MCF 10A (cell line): ENCODE results near the gene TTLL13. TPM values are rescaled to one million over a fixed set of nuclear protein-coding genes. Genes with fewer than 3 reads are reported as not detected.
"Not testable (repeated sequence)": the region's sequence is repeated elsewhere in the genome, so short reads cannot be mapped to it uniquely, and the experiment has no call there.

Experiments used
- BruUV-seq: library from RNA; stranded (reverse); fragments of 400-500 nt; replicated peaks from 2 replicates; lab custom pipeline; 2021; lab: Mats Ljungman, UMichigan
- CTCF ChIA-PET: fragments of 300-600 bp; sonication (Branson Sonifier 250); formaldehyde crosslinking; extraction: SDS; loops from one replicate; lab custom pipeline; 2021; ENCODE audit warnings: antibody characterized with exemption, inconsistent platforms; lab: Yijun Ruan, JAX
- POLR2A ChIA-PET: fragments of 300-600, 350-650 bp; sonication (Branson Sonifier 250); formaldehyde crosslinking; extraction: SDS; loops from one replicate; lab custom pipeline; 2020; ENCODE audit warnings: antibody characterized with exemption, inconsistent platforms; lab: Yijun Ruan, JAX
- DNase-seq: peaks from one replicate; pipeline ENCODE4 v3.0.0-alpha.2; 2018; ENCODE audit not compliant: unreplicated experiment
- H3K27ac Mint-ChIP-seq: one replicate; pipeline ENCODE4 v1.8.0; 2022; ENCODE audit warnings: mild to moderate bottlenecking, low read depth, mixed read lengths; ENCODE audit not compliant: unreplicated experiment
- H3K27me3 Mint-ChIP-seq: one replicate; pipeline ENCODE4 v1.8.0; 2022; ENCODE audit warnings: mixed read lengths; ENCODE audit not compliant: insufficient read depth, unreplicated experiment
- H3K36me3 Mint-ChIP-seq: one replicate; pipeline ENCODE4 v1.8.0; 2022; ENCODE audit warnings: mild to moderate bottlenecking, moderate library complexity, mixed read lengths; ENCODE audit not compliant: insufficient read depth, unreplicated experiment
- H3K4me1 Mint-ChIP-seq: one replicate; pipeline ENCODE4 v1.8.0; 2022; ENCODE audit warnings: mixed read lengths; ENCODE audit not compliant: insufficient read depth, unreplicated experiment
- H3K4me3 Mint-ChIP-seq: one replicate; pipeline ENCODE4 v1.8.0; 2022; ENCODE audit warnings: mild to moderate bottlenecking, moderate library complexity, mixed read lengths; ENCODE audit not compliant: unreplicated experiment
- H3K9me3 Mint-ChIP-seq: one replicate; pipeline ENCODE4 v1.8.0; 2022; ENCODE audit warnings: mixed read lengths; ENCODE audit not compliant: unreplicated experiment
- CTCF ChIP-seq: fragments of 200-600 bp; IDR thresholded peaks from one replicate; pipeline ENCODE4 v1.8.0; 2022; ENCODE audit warnings: antibody characterized with exemption, mild to moderate bottlenecking; ENCODE audit not compliant: unreplicated experiment
- intact Hi-C: fragments of 100-400 bp; cut with micrococcal nuclease; formaldehyde crosslinking; loops from 2 replicates; pipeline ENCODE4 v1.14.1; 2022
- total RNA-seq: library from RNA; stranded (reverse); gene quantifications from 2 replicates; pipeline ENCODE4 v1.2.3, GENCODE V29; 2022

The TTLL13 gene
- total RNA-seq, 1 experiment from 2014 or later: not detected

- BruUV-seq, H3K27me3 Mint-ChIP-seq, H3K9me3 Mint-ChIP-seq, intact Hi-C loops, DNase-seq, H3K27ac Mint-ChIP-seq, POLR2A ChIA-PET, H3K4me3 Mint-ChIP-seq, H3K4me1 Mint-ChIP-seq: not testable (repeated sequence)
- peaks cover 12% of the 10 kb centered on the region for H3K36me3 Mint-ChIP-seq
- CTCF ChIA-PET: interaction anchor here (0.8 to 0.9 kb wide), 2 partner anchors 12 to 136 kb away, joined by 3 to 4 read pairs; no protein-coding TSS in a partner anchor
Measured at GRCh38 chr15:90280743-90281142, 31.4 kb downstream of the TTLL13 start.

GRCh38 chr15:90281637-90282036 is 32.3 kb downstream of the TTLL13 start:
- intact Hi-C loops, H3K27ac Mint-ChIP-seq, H3K36me3 Mint-ChIP-seq, DNase-seq, H3K4me3 Mint-ChIP-seq, H3K9me3 Mint-ChIP-seq, H3K27me3 Mint-ChIP-seq, H3K4me1 Mint-ChIP-seq, BruUV-seq: not testable (repeated sequence)
- CTCF ChIA-PET: interaction anchor here (0.6 to 0.8 kb wide), 3 partner anchors 11 to 596 kb away, joined by 3 to 7 read pairs (median 3); no protein-coding TSS in a partner anchor
- POLR2A ChIA-PET: interaction anchor here (1.1 kb wide), 1 partner anchor 20 kb away, joined by 4 read pairs; no protein-coding TSS in a partner anchor

- Mint-ChIP-seq H3K4me3 (no peak overlapping the region), H3K4me1 (no peaks in the 10 kb centered on the region), H3K36me3 (no peaks in the 10 kb centered on the region), H3K27me3 (no peaks in the 10 kb centered on the region), H3K9me3 (no peaks in the 10 kb centered on the region), H3K27ac (no peak overlapping the region)
- peak; percentile 65 for DNase-seq
- CTCF ChIA-PET: interaction anchor here (0.6 to 1.3 kb wide), 10 partner anchors 19 to 787 kb away, joined by 3 to 9 read pairs (median 4); partner anchors contain the start of gene TTLL13
- peak; percentile 20 for TF ChIP-seq CTCF
- no TSS peak for BruUV-seq
- POLR2A ChIA-PET: no interaction called here
- intact Hi-C loops: loop anchor here (1.0 kb wide), 2 partner anchors 53 to 143 kb away; partner anchors contain the start of gene CIB1
Measured at GRCh38 chr15:90286678-90287077, 37.3 kb downstream of the TTLL13 start.

- BruUV-seq: no TSS peak
- POLR2A ChIA-PET: no interaction called here
- Mint-ChIP-seq H3K27me3 (no peaks in the 10 kb centered on the region), H3K4me1 (no peaks in the 10 kb centered on the region), H3K4me3 (no peak overlapping the region), H3K27ac (no peak overlapping the region), H3K36me3 (no peaks in the 10 kb centered on the region), H3K9me3 (no peaks in the 10 kb centered on the region)
- DNase-seq: no peak
- intact Hi-C loops: no loop called here
- no peak for TF ChIP-seq CTCF
- CTCF ChIA-PET: interaction anchor here (0.6 to 1.3 kb wide), 10 partner anchors 19 to 787 kb away, joined by 3 to 9 read pairs (median 4); partner anchors contain the start of gene TTLL13
Measured at GRCh38 chr15:90287101-90287500, 37.7 kb downstream of the TTLL13 start.

- no peak overlapping the region for H3K27ac Mint-ChIP-seq
- intact Hi-C loops: no loop called here
- H3K36me3 Mint-ChIP-seq: no peaks in the 10 kb centered on the region
- no peaks in the 10 kb centered on the region for H3K27me3 Mint-ChIP-seq
- H3K4me1 Mint-ChIP-seq: no peaks in the 10 kb centered on the region
- no peak overlapping the region for H3K4me3 Mint-ChIP-seq
- no peak for DNase-seq
- TF ChIP-seq CTCF: no peak
- no peaks in the 10 kb centered on the region for H3K9me3 Mint-ChIP-seq
- ChIA-PET POLR2A (interaction anchor here (0.6 to 1.0 kb wide), 3 partner anchors 9 to 27 kb away, joined by 3 to 4 read pairs (median 3); no protein-coding TSS in a partner anchor), CTCF (interaction anchor here (0.6 to 0.8 kb wide), 4 partner anchors 13 to 140 kb away, joined by 3 to 6 read pairs (median 3); no protein-coding TSS in a partner anchor)
- no TSS peak for BruUV-seq
Measured at GRCh38 chr15:90287946-90288345, 38.6 kb downstream of the TTLL13 start.
